Activated T-cell treated with anti-CD3 and anti-CD28 coated beads, Interleukin-2, amount 50 U/mL, for 4 hours (primary cell): ENCODE data around the gene DOCK10. TPM values are rescaled to one million over a fixed set of nuclear protein-coding genes. Genes with fewer than 3 reads are reported as not detected.

ENCODE experiments used
- ATAC-seq, 2 donors: fragments of 200-7000 bp; cut with Tn5 transposase; one replicate each; pipeline ENCODE4 v1.10.0; 2021
- DNase-seq: peaks from one replicate; pipeline ENCODE4 v3.0.0-alpha.2; 2020
- H3K27me3 Mint-ChIP-seq: one replicate; pipeline ENCODE4 v1.8.0; 2021; ENCODE audit warnings: low read depth, mixed read lengths
- H3K36me3 Mint-ChIP-seq: one replicate; pipeline ENCODE4 v1.8.0; 2022; ENCODE audit warnings: mixed read lengths; ENCODE audit not compliant: insufficient read depth
- H3K4me1 Mint-ChIP-seq: one replicate; pipeline ENCODE4 v1.8.0; 2021; ENCODE audit warnings: low read depth, mixed read lengths
- H3K4me3 Mint-ChIP-seq: one replicate; pipeline ENCODE4 v1.8.0; 2021; ENCODE audit warnings: mild to moderate bottlenecking, moderate library complexity, mixed read lengths
- H3K9me3 Mint-ChIP-seq: one replicate; pipeline ENCODE4 v1.8.0; 2021; ENCODE audit warnings: mixed read lengths
- total RNA-seq, 3 donors: library from RNA; stranded (reverse); gene quantifications; one replicate each; pipeline ENCODE4 v1.2.1, GENCODE V29; 2021

Gene DOCK10
- total RNA-seq, 3 donors from 2014 or later: 173 to 222 (median 219) TPM

GRCh38 chr2:224969633-224970260, 72.5 kb downstream of the DOCK10 start:
- Mint-ChIP-seq H3K4me1 (peaks cover 64% of the 10 kb centered on the region), H3K9me3 (no peaks in the 10 kb centered on the region), H3K4me3 (no peak overlapping the region), H3K27me3 (no peaks in the 10 kb centered on the region), H3K36me3 (peaks cover 5% of the 10 kb centered on the region)
- ATAC-seq (peak; percentile 64 to 65), DNase-seq (no peak)

DNA sequence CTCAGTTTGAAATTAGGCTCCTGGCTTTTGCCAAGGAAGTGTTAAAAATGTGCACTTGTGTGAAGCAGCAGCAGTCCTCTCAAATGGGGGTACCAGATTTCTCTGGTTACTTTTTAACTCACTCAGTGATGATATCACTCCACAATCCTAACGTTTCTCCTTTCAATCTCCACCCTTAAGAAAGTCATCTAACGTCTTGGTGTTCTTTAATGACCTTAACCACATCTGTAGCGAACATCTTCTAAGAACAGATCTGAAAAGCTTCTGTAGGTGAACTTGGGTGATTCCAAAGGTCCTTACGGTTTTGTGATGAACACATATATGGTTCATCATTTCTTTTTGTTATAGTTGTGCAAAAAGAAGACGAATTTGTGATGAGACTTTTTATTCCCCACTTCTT, 73.2 kb downstream of the DOCK10 start:
- ATAC-seq (peak; percentile 49 to 66), DNase-seq (no peak)
- peaks cover 65% of the 10 kb centered on the region for H3K4me1 Mint-ChIP-seq
- no peaks in the 10 kb centered on the region for H3K9me3 Mint-ChIP-seq
- H3K4me3 Mint-ChIP-seq: no peak overlapping the region
- H3K36me3 Mint-ChIP-seq: peaks cover 5% of the 10 kb centered on the region
- H3K27me3 Mint-ChIP-seq: no peaks in the 10 kb centered on the region

GRCh38 chr2:224968051-224968450, 74.2 kb downstream of the DOCK10 start:
- Mint-ChIP-seq H3K36me3 (peaks cover 7% of the 10 kb centered on the region), H3K9me3 (no peaks in the 10 kb centered on the region)

GRCh38 chr2:224966613-224967012, 75.7 kb downstream of the DOCK10 start:
- H3K36me3 Mint-ChIP-seq: peaks cover 12% of the 10 kb centered on the region
- no peaks in the 10 kb centered on the region for H3K27me3 Mint-ChIP-seq
- ATAC-seq: no peak
- peaks cover 59% of the 10 kb centered on the region for H3K4me1 Mint-ChIP-seq
- no peak for DNase-seq
- H3K9me3 Mint-ChIP-seq: no peaks in the 10 kb centered on the region
- H3K4me3 Mint-ChIP-seq: no peak overlapping the region

More at GRCh38 chr2:224968051-224968450, 74.2 kb downstream of the DOCK10 start:
- no peak for DNase-seq
- no peak for ATAC-seq
- Mint-ChIP-seq H3K4me1 (peaks cover 57% of the 10 kb centered on the region), H3K27me3 (no peaks in the 10 kb centered on the region), H3K4me3 (no peak overlapping the region)

- Mint-ChIP-seq H3K36me3 (peaks cover 21% of the 10 kb centered on the region), H3K27me3 (no peaks in the 10 kb centered on the region), H3K9me3 (no peaks in the 10 kb centered on the region), H3K4me1 (peaks cover 74% of the 10 kb centered on the region), H3K4me3 (no peak overlapping the region)
- ATAC-seq (no peak), DNase-seq (no peak)
Observed at GRCh38 chr2:224959556-224959955, 82.7 kb downstream of the DOCK10 start.

GRCh38 chr2:224958873-224959272, 83.4 kb downstream of the DOCK10 start:
- Mint-ChIP-seq H3K4me1 (peaks cover 76% of the 10 kb centered on the region), H3K4me3 (no peak overlapping the region), H3K27me3 (no peaks in the 10 kb centered on the region), H3K36me3 (peaks cover 21% of the 10 kb centered on the region), H3K9me3 (no peaks in the 10 kb centered on the region)
- DNase-seq (no peak), ATAC-seq (no peak)

DNA sequence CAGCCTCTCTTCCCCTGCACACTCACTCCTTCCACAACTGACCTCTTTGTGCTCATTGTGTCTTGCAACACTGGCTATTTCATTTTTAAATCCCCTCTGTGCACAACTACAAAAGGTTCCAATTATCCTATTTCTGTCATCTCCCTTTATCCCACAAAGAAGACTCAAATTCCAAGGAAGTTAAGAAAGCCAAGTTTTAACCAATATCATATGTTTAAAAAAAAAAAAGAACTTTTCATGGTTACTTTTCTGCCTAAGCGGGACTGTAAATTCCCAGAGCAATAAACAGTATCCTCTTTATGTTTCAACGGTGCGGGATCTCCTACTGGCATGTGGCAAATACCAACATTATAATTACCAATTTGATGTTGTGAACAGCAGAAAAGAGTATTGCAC, 83.8 kb downstream of the DOCK10 start:
- ATAC-seq (no peak), DNase-seq (no peak)
- H3K4me3 Mint-ChIP-seq: no peak overlapping the region
- no peaks in the 10 kb centered on the region for H3K9me3 Mint-ChIP-seq
- H3K4me1 Mint-ChIP-seq: peaks cover 80% of the 10 kb centered on the region
- no peaks in the 10 kb centered on the region for H3K27me3 Mint-ChIP-seq
- H3K36me3 Mint-ChIP-seq: peaks cover 21% of the 10 kb centered on the region

- Mint-ChIP-seq H3K9me3 (no peaks in the 10 kb centered on the region), H3K4me3 (peak overlapping the region; percentile 21), H3K4me1 (peaks cover 82% of the 10 kb centered on the region), H3K27me3 (no peaks in the 10 kb centered on the region), H3K36me3 (peaks cover 17% of the 10 kb centered on the region)
- DNase-seq (no peak), ATAC-seq (peak; percentile 74 to 80)
Observed at GRCh38 chr2:224957540-224958461, 84.5 kb downstream of the DOCK10 start.

- H3K4me1 Mint-ChIP-seq: peaks cover 83% of the 10 kb centered on the region
- ATAC-seq (no peak), DNase-seq (no peak)
- H3K9me3 Mint-ChIP-seq: peaks cover 4% of the 10 kb centered on the region
- H3K27me3 Mint-ChIP-seq: no peaks in the 10 kb centered on the region
- H3K4me3 Mint-ChIP-seq: no peak overlapping the region
- peaks cover 17% of the 10 kb centered on the region for H3K36me3 Mint-ChIP-seq
Observed at GRCh38 chr2:224956706-224957105, 85.6 kb downstream of the DOCK10 start.

- Mint-ChIP-seq H3K4me1 (peaks cover 86% of the 10 kb centered on the region), H3K27me3 (no peaks in the 10 kb centered on the region), H3K4me3 (no peak overlapping the region), H3K9me3 (peaks cover 4% of the 10 kb centered on the region), H3K36me3 (peaks cover 17% of the 10 kb centered on the region)
- no peak for DNase-seq
- no peak for ATAC-seq
Observed at GRCh38 chr2:224954980-224955379, 87.3 kb downstream of the DOCK10 start.

DNA sequence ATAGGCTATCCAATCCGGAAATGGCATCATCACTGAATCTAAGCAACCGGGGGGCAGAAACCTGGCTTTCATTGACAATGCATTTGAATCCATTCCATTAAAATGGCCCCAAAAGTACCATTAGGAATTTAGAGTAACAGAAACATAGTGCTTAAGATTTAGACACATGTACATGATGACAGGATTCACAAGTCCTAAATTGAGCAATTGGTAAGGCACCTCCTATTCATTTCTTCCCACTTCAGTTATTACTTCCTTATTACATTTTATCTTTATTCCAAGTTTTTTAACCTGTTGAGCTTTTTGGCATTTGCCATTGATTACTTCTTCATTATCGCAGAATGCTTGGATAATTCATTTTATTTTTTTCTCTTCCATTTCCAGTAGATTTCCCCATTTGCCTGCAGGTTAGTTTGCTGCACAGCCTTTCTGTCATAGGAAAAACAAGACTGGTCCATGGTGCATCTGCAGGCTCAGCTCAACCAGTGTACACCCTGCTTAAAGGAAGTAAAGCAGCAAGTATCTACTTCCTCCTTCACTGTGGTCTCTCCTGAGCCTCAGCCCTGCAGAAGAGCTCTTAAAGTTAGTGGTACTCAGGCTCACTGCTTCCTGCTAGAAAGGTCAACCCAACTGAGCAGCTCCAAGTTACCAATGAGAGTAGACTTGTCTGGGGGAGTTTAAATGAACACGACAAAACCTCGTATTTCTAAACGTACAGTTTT, 89.2 kb downstream of the DOCK10 start:
- DNase-seq: peak; percentile 25
- peaks cover 4% of the 10 kb centered on the region for H3K9me3 Mint-ChIP-seq
- H3K4me1 Mint-ChIP-seq: peaks cover 87% of the 10 kb centered on the region
- peaks cover 17% of the 10 kb centered on the region for H3K36me3 Mint-ChIP-seq
- peak overlapping the region; percentile 2 for H3K4me3 Mint-ChIP-seq
- ATAC-seq: peak; percentile 30 to 37
- H3K27me3 Mint-ChIP-seq: no peaks in the 10 kb centered on the region

DNA sequence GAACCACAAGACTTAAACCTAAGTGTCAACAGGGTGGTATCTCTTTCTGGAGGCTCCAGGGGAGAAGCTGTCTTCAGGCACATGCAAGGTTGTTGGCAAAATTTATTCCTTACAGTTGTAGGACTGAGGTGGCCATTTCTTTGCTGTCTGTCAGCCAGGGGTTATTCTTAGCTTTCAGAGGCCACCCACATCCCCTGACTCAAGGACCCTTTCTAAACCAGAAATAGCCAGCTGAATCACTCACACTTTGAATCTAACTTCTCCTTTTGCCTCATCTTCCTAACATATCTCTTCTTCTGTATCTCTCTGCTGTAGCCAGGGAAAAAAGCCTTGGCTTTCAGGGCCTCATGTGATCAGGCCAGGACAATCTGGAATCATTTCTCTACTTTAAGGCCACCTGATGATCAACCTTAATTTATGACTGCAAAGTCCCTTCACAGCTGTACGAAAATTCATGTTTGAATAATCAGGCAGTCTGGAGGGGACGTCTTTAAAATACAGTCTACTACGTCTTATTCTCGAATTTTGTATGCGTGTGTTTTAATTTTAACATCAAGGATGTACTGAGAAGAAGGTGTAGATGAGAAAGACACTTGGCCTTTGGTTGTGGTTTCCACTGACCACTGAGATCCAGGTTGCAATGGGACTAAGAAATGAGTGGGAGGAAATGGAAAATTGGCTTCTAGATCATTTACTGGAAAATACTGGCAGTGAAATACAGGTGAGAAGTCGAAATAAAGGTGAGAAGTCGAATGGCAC, 90.4 kb downstream of the DOCK10 start:
- no peak for DNase-seq
- peak; percentile 69 to 70 for ATAC-seq
- H3K9me3 Mint-ChIP-seq: peaks cover 4% of the 10 kb centered on the region
- no peaks in the 10 kb centered on the region for H3K27me3 Mint-ChIP-seq
- peaks cover 86% of the 10 kb centered on the region for H3K4me1 Mint-ChIP-seq
- H3K36me3 Mint-ChIP-seq: peaks cover 17% of the 10 kb centered on the region
- peak overlapping the region; percentile 29 for H3K4me3 Mint-ChIP-seq

- Mint-ChIP-seq H3K27me3 (no peaks in the 10 kb centered on the region), H3K36me3 (peaks cover 31% of the 10 kb centered on the region), H3K4me3 (peak overlapping the region; percentile 12), H3K9me3 (peaks cover 4% of the 10 kb centered on the region), H3K4me1 (peaks cover 78% of the 10 kb centered on the region)
- ATAC-seq: no peak
- no peak for DNase-seq
Observed at GRCh38 chr2:224948859-224949258, 93.4 kb downstream of the DOCK10 start.

- DNase-seq: no peak
- H3K9me3 Mint-ChIP-seq: peaks cover 4% of the 10 kb centered on the region
- no peak for ATAC-seq
- no peak overlapping the region for H3K4me3 Mint-ChIP-seq
- H3K27me3 Mint-ChIP-seq: no peaks in the 10 kb centered on the region
- peaks cover 75% of the 10 kb centered on the region for H3K4me1 Mint-ChIP-seq
- peaks cover 34% of the 10 kb centered on the region for H3K36me3 Mint-ChIP-seq
Observed at GRCh38 chr2:224948005-224948404, 94.3 kb downstream of the DOCK10 start.
